RCC 7860 (cell line): Measurements from ENCODE around the gene EXTL2.
"Not testable (repeated sequence)": the region's sequence is repeated elsewhere in the genome, so short reads cannot be mapped to it uniquely, and the experiment has no call there.

Experiments
- DNase-seq: peaks from one replicate; pipeline ENCODE4 v3.0.0-alpha.2; 2015; ENCODE audit warnings: low spot score
- FAIRE-seq: peaks from 2 replicates; lab custom pipeline; 2012; peaks lifted over from hg19 to GRCh38; lab: Jason Lieb, UNC

The EXTL2 gene

GRCh38 chr1:100903777-100904176, 9.1 kb upstream of the EXTL2 start:
- DNase-seq = no peak
- FAIRE-seq = no peak

- FAIRE-seq (no peak), DNase-seq (no peak)
Observed at GRCh38 chr1:100902365-100902764, 7.7 kb upstream of the EXTL2 start.

GRCh38 chr1:100896481-100896982, 1.9 kb upstream of the EXTL2 start:
- FAIRE-seq (no peak), DNase-seq (peak; percentile 45)

- FAIRE-seq = no peak
- DNase-seq = peak; percentile 91
Observed at GRCh38 chr1:100895540-100896480, 1.2 kb upstream of the EXTL2 start, which contains the start of gene SLC30A7. SLC30A7 (plus strand) TSS chr1:100896090; CDS start chr1:100896263, 173 bp downstream.

GRCh38 chr1:100893718-100894117, 924 bp downstream of the EXTL2 start:
- DNase-seq = no peak
- FAIRE-seq = no peak

GRCh38 chr1:100892554-100892953, 2.1 kb downstream of the EXTL2 start:
- DNase-seq (no peak), FAIRE-seq (no peak)

- FAIRE-seq = no peak
- no peak for DNase-seq
Observed at GRCh38 chr1:100891380-100891779, 3.3 kb downstream of the EXTL2 start.

DNA sequence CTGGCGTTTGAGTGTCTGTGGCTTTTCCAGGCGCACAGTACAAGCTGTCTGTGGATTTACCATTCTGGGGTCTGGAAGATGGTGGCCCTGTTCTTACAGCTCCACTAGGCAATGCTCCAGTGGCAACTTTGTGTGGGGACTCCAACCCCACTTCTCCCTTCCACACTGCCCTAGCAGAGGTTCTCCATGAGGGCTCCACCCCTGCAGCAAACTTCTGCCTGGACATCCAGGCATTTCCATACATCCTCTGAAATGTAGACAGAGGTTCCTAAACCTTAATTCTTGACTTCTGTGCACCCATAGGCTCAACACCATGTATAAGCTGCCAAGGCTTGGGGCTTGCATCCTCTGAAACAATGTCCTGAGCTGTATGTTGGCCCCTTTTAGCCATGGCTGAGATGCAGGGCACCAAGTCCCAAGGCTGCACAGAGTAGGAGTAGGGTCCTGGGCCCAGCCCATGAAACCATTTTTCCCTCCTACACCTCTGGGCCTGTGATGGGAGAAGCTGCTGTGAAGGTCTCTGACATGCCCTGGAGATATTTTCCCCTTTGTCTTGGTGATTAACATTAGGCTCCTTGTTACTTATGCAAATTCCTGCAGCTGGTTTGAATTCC, 4.7 kb downstream of the EXTL2 start:
- DNase-seq, FAIRE-seq: not testable (repeated sequence)

GRCh38 chr1:100889007-100889406, 5.6 kb downstream of the EXTL2 start:
- DNase-seq, FAIRE-seq: not testable (repeated sequence)

- DNase-seq = peak; percentile 61
- peak; percentile 88 for FAIRE-seq
Observed at GRCh38 chr1:100883963-100884362, 10.7 kb downstream of the EXTL2 start.

DNA sequence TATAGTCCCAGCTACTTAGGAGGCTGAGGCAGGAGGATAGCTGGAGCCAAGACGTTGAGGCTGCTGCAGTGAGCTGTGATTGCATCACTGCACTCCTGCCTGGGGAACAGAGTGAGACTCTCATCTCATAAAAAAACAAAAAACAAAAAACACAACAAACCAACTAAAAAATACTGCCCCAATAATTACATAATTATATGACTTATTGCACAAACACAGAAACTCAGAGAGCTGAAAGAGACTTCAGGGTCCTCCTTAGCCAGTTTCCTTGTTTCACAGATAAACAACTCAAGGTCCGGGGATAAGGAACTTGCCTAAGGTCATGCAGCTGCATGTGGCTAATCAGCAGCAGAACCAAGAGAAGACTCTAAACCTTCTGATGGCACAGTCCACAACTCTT, 11.9 kb downstream of the EXTL2 start:
- no peak for DNase-seq
- no peak for FAIRE-seq

DNA sequence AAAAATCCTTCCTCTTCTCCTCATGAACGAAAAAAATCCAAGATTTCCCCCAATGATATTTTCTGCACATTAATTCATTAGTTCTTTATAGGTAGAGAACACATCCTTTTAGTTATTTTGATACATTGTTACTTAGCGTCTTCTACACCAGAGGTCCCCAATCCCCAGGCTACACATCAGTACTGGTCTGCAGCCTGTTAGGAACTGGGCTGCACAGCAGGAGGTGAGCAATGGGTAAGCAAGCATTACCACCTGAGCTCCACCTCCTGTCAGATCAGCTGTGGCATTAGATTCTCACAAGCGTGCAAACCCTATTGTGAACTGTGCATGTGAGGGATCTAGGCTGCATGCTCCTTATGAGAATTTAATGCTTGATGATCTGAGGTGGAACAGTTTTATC, 13.0 kb downstream of the EXTL2 start:
- FAIRE-seq (no peak), DNase-seq (no peak)

DNA sequence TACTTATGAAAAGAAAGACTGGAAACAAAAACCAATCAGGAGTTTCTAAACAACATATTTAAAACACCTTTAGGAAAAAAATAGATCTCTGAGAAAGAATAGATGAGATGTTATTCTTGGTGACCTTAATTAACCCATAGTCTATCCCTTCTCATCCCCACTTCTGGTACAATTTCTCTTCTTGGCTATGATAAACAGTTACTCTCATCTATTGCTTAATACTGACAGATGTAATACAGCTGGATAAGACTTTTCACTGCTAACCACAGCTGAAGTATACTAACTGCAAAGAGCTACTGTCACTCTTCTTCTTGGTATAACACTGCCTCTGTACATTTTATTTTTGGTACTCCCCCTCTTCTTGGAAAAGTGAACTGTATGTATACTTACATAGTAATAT, 15.2 kb downstream of the EXTL2 start:
- DNase-seq = no peak
- no peak for FAIRE-seq

- FAIRE-seq = no peak
- no peak for DNase-seq
Observed at GRCh38 chr1:100876291-100876690, 18.4 kb downstream of the EXTL2 start.

GRCh38 chr1:100875228-100875627, 19.4 kb downstream of the EXTL2 start:
- no peak for DNase-seq
- FAIRE-seq = no peak

- no peak for FAIRE-seq
- DNase-seq = no peak
Observed at GRCh38 chr1:100874433-100874832, 20.2 kb downstream of the EXTL2 start.

DNA sequence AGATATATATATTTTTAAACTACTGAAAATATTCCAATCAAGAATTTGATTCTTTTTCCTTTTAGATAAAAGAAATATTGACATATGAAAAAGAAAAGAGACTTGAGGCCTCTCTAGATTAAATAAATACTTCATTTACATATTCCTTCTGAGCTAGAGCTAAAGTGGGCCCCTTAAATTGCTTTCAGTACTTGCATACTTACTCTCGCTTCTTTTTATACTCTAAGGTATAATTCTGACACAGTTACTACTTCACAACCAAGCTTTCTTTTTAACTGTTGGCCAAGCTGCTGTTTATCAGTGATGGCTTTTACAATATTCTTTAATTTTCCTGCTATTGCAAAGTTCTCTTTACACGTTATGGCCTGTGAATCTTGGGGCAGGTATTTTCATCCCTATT, 24.6 kb downstream of the EXTL2 start:
- FAIRE-seq (no peak), DNase-seq (no peak)

DNA sequence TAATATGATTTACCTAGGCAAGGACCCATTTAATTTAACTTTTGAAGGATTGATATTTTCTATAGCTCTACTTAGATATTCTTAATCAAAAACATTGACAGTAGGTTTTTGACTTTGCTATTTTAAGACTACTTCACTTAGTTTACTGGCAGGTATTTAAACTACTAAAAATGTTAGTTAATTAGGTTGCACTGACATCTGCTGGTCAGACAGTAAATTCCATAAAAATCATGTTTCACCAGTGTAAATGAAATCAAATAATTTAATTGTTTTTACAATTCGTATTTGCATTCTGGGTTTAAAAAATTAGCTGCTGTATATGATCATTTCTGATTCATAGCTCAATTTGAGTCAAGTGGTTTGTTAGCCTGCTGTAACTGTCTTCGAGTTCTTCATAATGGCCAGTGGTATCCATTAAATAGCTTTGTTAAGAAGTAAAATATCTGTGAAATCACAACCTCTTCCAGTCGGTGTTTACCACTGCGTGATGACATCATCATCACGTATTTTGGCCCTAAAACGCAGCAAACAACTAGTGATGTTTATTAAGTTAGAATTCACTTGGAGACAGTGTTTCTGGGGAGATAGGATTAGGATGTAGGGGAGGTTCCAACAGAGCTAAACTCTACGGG, 26.2 kb downstream of the EXTL2 start:
- DNase-seq (peak; percentile 31), FAIRE-seq (peak; percentile 91)

GRCh38 chr1:100866901-100867206, 27.8 kb downstream of the EXTL2 start:
- FAIRE-seq (no peak), DNase-seq (no peak)

DNA sequence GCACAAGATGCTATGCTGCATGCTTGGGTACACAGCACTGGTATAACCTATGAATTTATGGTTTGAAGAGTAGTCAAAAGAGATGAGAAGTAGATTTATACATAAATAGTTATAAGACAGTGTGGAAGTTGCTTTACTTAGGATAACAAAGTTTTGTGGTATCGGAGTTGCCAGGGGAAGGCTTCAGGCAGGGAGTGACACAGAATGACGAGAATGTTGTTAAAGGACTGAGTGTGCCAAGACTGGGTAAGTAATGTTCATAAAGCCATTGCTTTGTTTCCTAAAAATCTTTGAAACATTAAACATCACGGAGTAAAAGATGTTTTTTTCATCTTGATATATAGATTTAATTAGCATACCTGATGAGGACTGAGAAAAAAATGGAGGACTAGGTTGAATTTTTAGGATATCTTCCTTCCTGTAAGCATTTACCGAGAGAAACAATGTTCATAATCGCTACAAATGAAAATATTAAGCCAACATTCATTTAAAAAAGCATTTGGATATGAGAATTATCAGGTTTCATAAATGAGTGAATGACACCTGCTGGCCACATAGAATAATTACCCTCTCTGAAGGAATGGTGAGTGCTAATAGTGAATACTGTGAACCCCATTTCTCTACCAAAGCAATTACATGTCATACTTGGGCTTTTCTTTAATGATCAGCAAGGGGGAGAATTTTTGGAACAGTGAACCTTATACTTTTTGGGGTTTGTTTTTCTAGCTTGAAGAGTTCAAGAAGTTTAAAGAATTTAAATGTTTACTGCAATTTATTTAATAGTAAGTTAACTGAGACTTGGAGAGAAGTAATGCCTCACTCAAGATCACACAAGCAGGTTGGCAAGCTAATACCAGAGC, 28.4 kb downstream of the EXTL2 start:
- DNase-seq (peak; percentile 46), FAIRE-seq (peak; percentile 75)

GRCh38 chr1:100862591-100862990, 32.1 kb downstream of the EXTL2 start:
- DNase-seq (no peak), FAIRE-seq (no peak)
